Rectal smooth muscle tissue (tissue), 1 donor: ENCODE data around the gene TMEM123.

Experiments used
- H3K27ac ChIP-seq: one replicate; pipeline ENCODE4 v1.7.0; 2013; ENCODE audit warnings: low read depth, low read length, inconsistent platforms
- H3K27me3 ChIP-seq: one replicate; pipeline ENCODE4 v1.7.0; 2013; ENCODE audit warnings: low read length; ENCODE audit not compliant: control insufficient read depth, insufficient read depth
- H3K36me3 ChIP-seq: one replicate; pipeline ENCODE4 v1.7.0; 2013; ENCODE audit warnings: low read length; ENCODE audit not compliant: control insufficient read depth, insufficient read depth
- H3K4me1 ChIP-seq: one replicate; pipeline ENCODE4 v1.7.0; 2013; ENCODE audit warnings: low read length; ENCODE audit not compliant: control insufficient read depth, insufficient read depth
- H3K4me3 ChIP-seq: one replicate; pipeline ENCODE4 v1.7.0; 2013; ENCODE audit warnings: low read length
- H3K9ac ChIP-seq: one replicate; pipeline ENCODE4 v1.7.0; 2013; ENCODE audit warnings: low read length

The TMEM123 gene

GRCh38 chr11:102468616-102469195, 16.1 kb upstream of the TMEM123 start:
- Histone ChIP-seq H3K27ac (peak overlapping the region; percentile 83), H3K27me3 (no peaks in the 10 kb centered on the region), H3K9ac (no peak overlapping the region), H3K4me1 (peaks cover 28% of the 10 kb centered on the region), H3K4me3 (no peak overlapping the region), H3K36me3 (no peaks in the 10 kb centered on the region)

- H3K9ac ChIP-seq = no peak overlapping the region
- peaks cover 28% of the 10 kb centered on the region for H3K4me1 ChIP-seq
- H3K27ac ChIP-seq = peak overlapping the region; percentile 83
- no peaks in the 10 kb centered on the region for H3K36me3 ChIP-seq
- H3K27me3 ChIP-seq = no peaks in the 10 kb centered on the region
- H3K4me3 ChIP-seq = no peak overlapping the region
Measured at GRCh38 chr11:102467853-102468580, 15.5 kb upstream of the TMEM123 start.

DNA sequence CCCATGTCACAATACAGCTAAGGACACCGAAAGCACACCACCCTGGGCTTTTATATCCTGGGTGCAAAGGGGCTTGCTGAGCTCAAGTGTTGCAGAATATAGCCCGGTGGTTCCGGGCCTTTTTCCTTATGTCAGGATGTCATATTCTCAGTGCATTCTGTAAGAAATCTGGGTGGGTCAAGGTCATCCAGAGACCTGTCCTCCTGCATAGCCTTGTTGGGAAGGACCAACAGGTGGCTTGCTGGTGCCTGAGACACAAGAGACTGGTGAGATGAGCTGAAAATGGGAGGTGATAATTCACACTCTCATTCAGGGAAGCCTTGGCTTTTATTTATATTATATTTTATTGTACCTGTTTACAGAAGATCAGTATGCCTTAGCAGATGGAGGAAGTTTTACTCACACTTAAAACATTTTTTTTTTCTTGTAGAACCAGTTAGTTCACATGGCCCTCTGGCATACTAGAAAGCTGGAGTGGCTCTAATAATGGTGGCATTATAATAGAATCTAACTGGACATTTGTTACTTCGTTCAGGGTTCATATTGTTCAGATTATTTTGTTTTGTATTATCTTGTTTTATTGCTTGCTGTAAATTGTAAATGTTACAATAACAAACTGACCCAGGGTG, 14.6 kb upstream of the TMEM123 start:
- Histone ChIP-seq H3K9ac (no peak overlapping the region), H3K27me3 (no peaks in the 10 kb centered on the region), H3K36me3 (no peaks in the 10 kb centered on the region), H3K4me3 (no peak overlapping the region), H3K4me1 (peaks cover 28% of the 10 kb centered on the region), H3K27ac (peak overlapping the region; percentile 83)

- H3K27ac ChIP-seq = no peak overlapping the region
- peaks cover 22% of the 10 kb centered on the region for H3K4me1 ChIP-seq
- no peaks in the 10 kb centered on the region for H3K27me3 ChIP-seq
- no peak overlapping the region for H3K4me3 ChIP-seq
- no peaks in the 10 kb centered on the region for H3K36me3 ChIP-seq
- no peak overlapping the region for H3K9ac ChIP-seq
Measured at GRCh38 chr11:102465696-102466095, 13.1 kb upstream of the TMEM123 start.

GRCh38 chr11:102464859-102465500, 12.4 kb upstream of the TMEM123 start:
- H3K9ac ChIP-seq = no peak overlapping the region
- no peak overlapping the region for H3K4me3 ChIP-seq
- peaks cover 19% of the 10 kb centered on the region for H3K4me1 ChIP-seq
- H3K27ac ChIP-seq = no peak overlapping the region
- H3K36me3 ChIP-seq = no peaks in the 10 kb centered on the region
- no peaks in the 10 kb centered on the region for H3K27me3 ChIP-seq

GRCh38 chr11:102464037-102464436, 11.5 kb upstream of the TMEM123 start:
- H3K36me3 ChIP-seq = no peaks in the 10 kb centered on the region
- H3K27ac ChIP-seq = no peak overlapping the region
- H3K9ac ChIP-seq = no peak overlapping the region
- no peaks in the 10 kb centered on the region for H3K27me3 ChIP-seq
- no peak overlapping the region for H3K4me3 ChIP-seq
- H3K4me1 ChIP-seq = peaks cover 14% of the 10 kb centered on the region

DNA sequence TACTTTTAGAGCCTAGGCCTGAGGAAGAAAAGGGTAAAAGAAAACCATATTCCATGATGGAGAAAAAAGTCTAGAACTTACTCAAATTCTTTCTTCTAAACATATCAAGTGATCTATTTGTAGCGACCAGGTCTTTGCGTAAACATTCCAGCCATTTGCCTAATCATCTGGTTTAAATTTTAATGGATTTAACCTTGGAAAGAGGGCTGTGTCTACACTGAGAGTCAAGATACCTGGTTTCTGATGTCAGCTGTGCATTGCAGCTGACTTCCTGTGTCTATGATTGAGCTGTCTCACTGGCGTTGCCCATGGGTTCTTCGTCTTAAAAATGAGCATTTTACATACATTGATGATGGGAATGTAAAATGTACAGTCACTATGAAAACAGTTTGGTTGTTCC, 10.0 kb upstream of the TMEM123 start:
- H3K4me1 ChIP-seq = peaks cover 3% of the 10 kb centered on the region
- no peaks in the 10 kb centered on the region for H3K36me3 ChIP-seq
- no peaks in the 10 kb centered on the region for H3K27me3 ChIP-seq
- H3K4me3 ChIP-seq = no peak overlapping the region
- no peak overlapping the region for H3K27ac ChIP-seq
- H3K9ac ChIP-seq = no peak overlapping the region

DNA sequence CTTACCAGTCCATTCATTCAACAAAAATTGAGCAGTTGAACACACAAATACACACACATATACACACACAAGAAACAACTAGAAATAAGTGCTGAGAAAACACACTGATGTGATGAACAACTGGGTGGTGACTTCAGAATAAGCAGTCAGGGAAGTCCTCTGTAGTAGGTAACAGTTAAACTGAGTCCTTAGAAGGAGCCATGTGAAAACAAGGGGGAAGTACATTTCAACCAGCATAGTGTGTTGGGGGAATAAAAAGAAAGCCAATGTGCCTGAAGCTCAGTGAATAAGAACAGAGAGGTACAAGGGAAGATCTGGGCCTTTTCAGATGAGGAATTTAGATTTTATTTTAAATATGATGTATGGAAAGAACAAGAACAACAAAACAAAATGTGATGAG, 6.8 kb upstream of the TMEM123 start:
- H3K27me3 ChIP-seq = no peaks in the 10 kb centered on the region
- no peak overlapping the region for H3K27ac ChIP-seq
- H3K4me3 ChIP-seq = no peak overlapping the region
- H3K36me3 ChIP-seq = no peaks in the 10 kb centered on the region
- H3K9ac ChIP-seq = no peak overlapping the region
- no peaks in the 10 kb centered on the region for H3K4me1 ChIP-seq

DNA sequence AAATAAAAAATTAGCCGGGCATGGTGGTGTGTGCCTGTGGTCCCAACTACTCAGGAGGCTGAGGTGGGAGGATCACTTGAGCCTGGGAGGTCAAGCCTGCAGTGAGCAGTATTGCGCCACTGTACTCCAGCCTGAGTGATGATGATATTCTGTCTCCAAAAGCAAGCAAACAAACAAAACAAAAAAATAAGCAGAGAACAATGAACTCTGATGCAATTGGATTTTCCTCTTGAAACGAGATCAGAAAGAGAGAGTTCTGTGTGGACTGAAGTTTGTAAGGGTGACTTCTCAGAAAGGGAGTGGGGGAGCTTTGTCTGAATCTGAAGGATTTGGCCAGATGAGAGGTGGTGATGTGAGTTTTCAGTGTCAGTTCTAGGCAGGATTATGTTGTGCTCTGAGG, 6.0 kb upstream of the TMEM123 start:
- H3K9ac ChIP-seq = no peak overlapping the region
- H3K27me3 ChIP-seq = no peaks in the 10 kb centered on the region
- no peak overlapping the region for H3K4me3 ChIP-seq
- no peak overlapping the region for H3K27ac ChIP-seq
- H3K4me1 ChIP-seq = peaks cover 2% of the 10 kb centered on the region
- H3K36me3 ChIP-seq = no peaks in the 10 kb centered on the region

DNA sequence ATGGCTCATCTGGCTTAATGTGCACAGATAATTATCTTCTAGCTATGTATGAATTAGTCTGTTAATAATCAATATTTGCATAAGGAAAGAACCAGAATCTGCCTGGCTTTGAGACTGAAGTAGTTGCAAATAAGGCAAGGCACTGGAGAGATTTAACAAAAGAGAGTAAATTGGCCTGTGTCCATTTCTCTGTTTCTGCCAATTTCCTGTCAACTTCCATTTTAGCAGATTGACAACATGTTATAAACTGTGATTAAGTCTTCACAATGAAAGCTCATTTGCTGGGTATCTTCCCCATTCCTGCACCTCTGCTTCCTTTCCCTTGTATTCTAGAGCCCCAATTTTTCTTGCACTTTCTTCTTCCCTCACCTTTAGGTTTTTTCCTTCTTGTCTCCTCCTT, 5.3 kb upstream of the TMEM123 start:
- Histone ChIP-seq H3K4me1 (peaks cover 4% of the 10 kb centered on the region), H3K27ac (no peak overlapping the region), H3K36me3 (no peaks in the 10 kb centered on the region), H3K27me3 (no peaks in the 10 kb centered on the region), H3K4me3 (no peak overlapping the region), H3K9ac (no peak overlapping the region)

- H3K9ac ChIP-seq = no peak overlapping the region
- H3K4me3 ChIP-seq = no peak overlapping the region
- no peaks in the 10 kb centered on the region for H3K36me3 ChIP-seq
- peaks cover 4% of the 10 kb centered on the region for H3K4me1 ChIP-seq
- H3K27me3 ChIP-seq = no peaks in the 10 kb centered on the region
- no peak overlapping the region for H3K27ac ChIP-seq
Measured at GRCh38 chr11:102457056-102457677, 4.6 kb upstream of the TMEM123 start.

DNA sequence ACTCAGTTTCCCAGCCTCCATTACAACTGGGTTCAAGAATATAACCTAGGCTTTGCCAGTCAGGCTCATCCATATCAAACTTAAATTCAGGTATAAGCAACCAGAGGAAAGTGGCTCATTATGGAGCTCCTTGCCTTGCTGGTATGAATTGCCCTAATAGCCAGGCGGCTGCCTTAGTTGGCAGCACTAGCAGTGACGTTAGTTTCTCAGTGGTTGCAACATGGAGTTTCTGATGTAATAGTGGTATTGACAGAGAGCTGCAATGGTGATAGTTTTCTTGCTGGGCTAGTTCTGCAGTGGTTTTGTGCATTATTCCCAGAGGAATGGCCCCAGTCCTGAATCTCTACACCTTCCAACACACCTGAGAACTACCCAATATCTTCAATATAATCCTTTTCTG, 3.8 kb upstream of the TMEM123 start:
- peaks cover 4% of the 10 kb centered on the region for H3K4me1 ChIP-seq
- no peak overlapping the region for H3K9ac ChIP-seq
- H3K36me3 ChIP-seq = no peaks in the 10 kb centered on the region
- no peak overlapping the region for H3K27ac ChIP-seq
- H3K27me3 ChIP-seq = no peaks in the 10 kb centered on the region
- no peak overlapping the region for H3K4me3 ChIP-seq
